ENCODE data around the gene PRKCSH. TPM values are rescaled to one million over a fixed set of nuclear protein-coding genes. Genes with fewer than 3 reads are reported as not detected.

PRKCSH gene
- polyA plus RNA-seq, 1 of the 3 experiments (the other 2 are of a cell fraction), result 502 TPM

- H3K27ac ChIP-seq (ENCODE audit: low read depth in 2 of 2, low read length in 1 of 2), result no peak overlapping the region
- H3K27me3 ChIP-seq (ENCODE audit: insufficient read depth), result 0 out of 2 replicates have a peak, but pooled peaks cover 16% of the 10 kb centered on the region
- H3K9me2 ChIP-seq, result no peaks in the 10 kb centered on the region
- H3K36me3 ChIP-seq (replicated peaks in 1 of 2; ENCODE audit: control insufficient read depth in 1 of 2, insufficient read depth in 2 of 2, low read length in 1 of 2), result no peaks in the 10 kb centered on the region
- no peak overlapping the region for H3K9ac ChIP-seq
- ChIA-PET CTCF (no interaction called here), POLR2A (no interaction called here)
- H2AFZ ChIP-seq (ENCODE audit: low read depth), result no peak overlapping the region
- H3K79me2 ChIP-seq (ENCODE audit: insufficient read depth), result no peaks in the 10 kb centered on the region
- peaks cover 0 to 11% of the 10 kb centered on the region in 2 experiments; a peak in 1 of 4 replicates for H3K4me1 ChIP-seq (ENCODE audit: control insufficient read depth in 1 of 2, insufficient read depth in 2 of 2, low read depth in 1 of 2, low read length in 1 of 2)
- no peak overlapping the region for H3K4me2 ChIP-seq
- DNase-seq, result no peak
- no peak for TF ChIP-seq RCOR1 (IDR thresholded peaks at IDR 0.05; ENCODE audit: low read length)
- TF ChIP-seq MEF2A (IDR thresholded peaks at IDR 0.05; ENCODE audit: borderline replicate concordance, low read depth), result no peak
- no peak for TF ChIP-seq GABPA (IDR thresholded peaks at IDR 0.05; ENCODE audit: low read depth)
- TF ChIP-seq FOXJ3 (CRISPR knock-in tag; IDR thresholded peaks at IDR 0.05), result no peak
- WGBS (ENCODE audit: low lambda C conversion rate), result 75% methylated on average over 8 of the region's 8 CpGs
- H4K20me1 ChIP-seq (ENCODE audit: insufficient read depth), result no peaks in the 10 kb centered on the region
- no peak overlapping the region for H3K4me3 ChIP-seq (ENCODE audit: low read depth in 2 of 2, low read length in 1 of 2)
- H3F3A ChIP-seq (replicated peaks; ENCODE audit: insufficient read depth), result no peaks in the 10 kb centered on the region
- H3K9me3 ChIP-seq, result no peaks in the 10 kb centered on the region
Measured at GRCh38 chr19:11475861-11476260, 40.4 kb downstream of the PRKCSH start.

- Histone ChIP-seq H3K9me3 (no peaks in the 10 kb centered on the region), H2AFZ (ENCODE audit: low read depth) (no peak overlapping the region), H4K20me1 (ENCODE audit: insufficient read depth) (no peaks in the 10 kb centered on the region), H3K36me3 (replicated peaks in 1 of 2; ENCODE audit: control insufficient read depth in 1 of 2, insufficient read depth in 2 of 2, low read length in 1 of 2) (no peaks in the 10 kb centered on the region), H3K79me2 (ENCODE audit: insufficient read depth) (no peaks in the 10 kb centered on the region), H3K9me2 (no peaks in the 10 kb centered on the region), H3K9ac (no peak overlapping the region), H3F3A (replicated peaks; ENCODE audit: insufficient read depth) (no peaks in the 10 kb centered on the region), H3K4me1 (ENCODE audit: control insufficient read depth in 1 of 2, insufficient read depth in 2 of 2, low read depth in 1 of 2, low read length in 1 of 2) (peaks cover 0 to 19% of the 10 kb centered on the region in 2 experiments; a peak in 1 of 4 replicates), H3K27ac (ENCODE audit: low read depth in 2 of 2, low read length in 1 of 2) (peak overlapping the region in 1 of 2 experiments; percentile 60; a peak in 1 of 4 replicates), H3K4me3 (ENCODE audit: low read depth in 2 of 2, low read length in 1 of 2) (peak overlapping the region in 1 of 2 experiments; percentile 54; a peak in 2 of 4 replicates), H3K4me2 (no peak overlapping the region), H3K27me3 (ENCODE audit: insufficient read depth) (peaks cover 25% of the 10 kb centered on the region; the same call in 1 of the 2 replicates)
- ChIA-PET CTCF (interaction anchor here (1.3 to 3.1 kb wide), 3 partner anchors 97 to 103 kb away, joined by 3 to 9 read pairs (median 3); no protein-coding TSS in a partner anchor), POLR2A (no interaction called here)
- TF ChIP-seq RXRA (IDR thresholded peaks at IDR 0.05; ENCODE audit: borderline replicate concordance, low read depth) (no peak), NFIC (IDR thresholded peaks at IDR 0.05; ENCODE audit: borderline replicate concordance) (no peak), RCOR1 (IDR thresholded peaks at IDR 0.05; ENCODE audit: low read length) (no peak), YY1 (IDR thresholded peaks at IDR 0.05; ENCODE audit: low read depth) (no peak), USF2 (IDR thresholded peaks at IDR 0.05; ENCODE audit: borderline replicate concordance, low read depth, low read length) (no peak), MEF2A (IDR thresholded peaks at IDR 0.05; ENCODE audit: borderline replicate concordance, low read depth) (no peak), TEAD4 (IDR thresholded peaks at IDR 0.05; ENCODE audit: borderline replicate concordance, insufficient read depth) (no peak), FOXM1 (IDR thresholded peaks at IDR 0.05; ENCODE audit: low read depth) (no peak), FOXJ3 (CRISPR knock-in tag; IDR thresholded peaks at IDR 0.05) (no peak), GATA2 (CRISPR knock-in tag; IDR thresholded peaks at IDR 0.05) (no peak), REST (IDR thresholded peaks at IDR 0.05; ENCODE audit: low read depth, low read length) (no peak), CHD2 (IDR thresholded peaks at IDR 0.05; ENCODE audit: low read length, partially characterized antibody) (no peak), USF1 (IDR thresholded peaks at IDR 0.05; ENCODE audit: borderline replicate concordance, low read depth) (no peak), FOSL2 (IDR thresholded peaks at IDR 0.05; ENCODE audit: borderline replicate concordance, low read depth) (no peak)
- DNase-seq, result no peak
- 80% methylated on average over 18 of the region's 19 CpGs for WGBS (ENCODE audit: low lambda C conversion rate)
Measured at GRCh38 chr19:11478167-11479089, 43.0 kb downstream of the PRKCSH start.

Measured in SK-N-SH (cell line).